Common myeloid progenitor, CD34-positive (primary cell): ENCODE results near the gene BTC.
"Not testable (repeated sequence)": the region's sequence is repeated elsewhere in the genome, so short reads cannot be mapped to it uniquely, and the experiment has no call there.

Experiments
- CTCF ChIA-PET: fragments of 350-600 bp; sonication (Branson Sonifier 250); formaldehyde crosslinking; loops from one replicate; lab custom pipeline; 2021; ENCODE audit warnings: antibody characterized with exemption; lab: Charles Lee
- POLR2A ChIA-PET: fragments of 350-600 bp; sonication (Branson Sonifier 250); formaldehyde crosslinking; loops from one replicate; lab custom pipeline; 2021; ENCODE audit warnings: antibody characterized with exemption; lab: Charles Lee
- DNase-seq, 3 donors: peaks; one replicate each; pipeline versions ENCODE4 v3.0.0 to v3.0.0-alpha.2; 2013
- H3K27ac ChIP-seq, 2 experiments: 1 replicate in 1 of 2; 2 replicates in 1 of 2; pipeline ENCODE4 v1.7.0; 2013; ENCODE audit warnings: inconsistent platforms in 2 of 2, low read length in 2 of 2, mild to moderate bottlenecking in 2 of 2, low read depth in 1 of 2, moderate library complexity in 1 of 2; ENCODE audit not compliant: severe bottlenecking in 2 of 2, insufficient read depth in 1 of 2, poor library complexity in 1 of 2
- H3K27me3 ChIP-seq, 5 experiments: replicated peaks in 2 of 5; 1 replicate in 3 of 5; 2 replicates in 2 of 5; pipeline versions ENCODE4 v1.6.1 to v1.7.0; 2013; ENCODE audit warnings: low read length in 4 of 5, mild to moderate bottlenecking in 2 of 5, moderate library complexity in 2 of 5, inconsistent platforms in 1 of 5; ENCODE audit not compliant: insufficient read depth in 5 of 5, control insufficient read depth in 4 of 5
- H3K36me3 ChIP-seq, 4 experiments: 1 replicate in 2 of 4; 2 replicates in 2 of 4; pipeline versions ENCODE4 v1.6.1 to v1.7.0; 2013; ENCODE audit warnings: low read length in 3 of 4, control low read depth in 1 of 4, mild to moderate bottlenecking in 1 of 4; ENCODE audit not compliant: control insufficient read depth in 4 of 4, insufficient read depth in 4 of 4
- H3K4me1 ChIP-seq, 4 experiments: 1 replicate in 3 of 4; 2 replicates in 1 of 4; pipeline versions ENCODE4 v1.6.1 to v1.7.1; 2013; ENCODE audit warnings: low read length in 3 of 4, mild to moderate bottlenecking in 3 of 4, control low read depth in 1 of 4, inconsistent platforms in 1 of 4, moderate library complexity in 1 of 4; ENCODE audit not compliant: control insufficient read depth in 4 of 4, insufficient read depth in 4 of 4; ENCODE audit errors: control extremely low read depth in 1 of 4
- H3K4me3 ChIP-seq, 7 experiments: 1 replicate in 4 of 7; 2 replicates in 3 of 7; pipeline versions ENCODE4 v1.5.1 to v1.7.0; 2013; ENCODE audit warnings: mild to moderate bottlenecking in 7 of 7, low read length in 6 of 7, moderate library complexity in 6 of 7, inconsistent platforms in 2 of 7, low read depth in 2 of 7, control low read depth in 1 of 7; ENCODE audit not compliant: insufficient read depth in 4 of 7, control insufficient read depth in 1 of 7; ENCODE audit errors: extremely low read depth in 1 of 7
- H3K9me3 ChIP-seq, 5 experiments: 1 replicate in 4 of 5; 2 replicates in 1 of 5; pipeline versions ENCODE4 v1.6.1 to v1.7.1; 2013; ENCODE audit warnings: low read length in 4 of 5, mild to moderate bottlenecking in 2 of 5, inconsistent platforms in 1 of 5, low read depth in 1 of 5, moderate library complexity in 1 of 5; ENCODE audit not compliant: control insufficient read depth in 4 of 5, insufficient read depth in 2 of 5; ENCODE audit errors: control extremely low read depth in 1 of 5
- WGBS: methylation state at CpG from one replicate; pipeline ENCODE4 v1.1.5; 2013; ENCODE audit not compliant: insufficient coverage; 5-methylcytosine and 5-hydroxymethylcytosine counted together

BTC gene

GRCh38 chr4:74714611-74715130 is 79.7 kb downstream of the BTC start:
- ChIA-PET POLR2A (no interaction called here), CTCF (no interaction called here)
- H3K36me3 ChIP-seq: no peaks in the 10 kb centered on the region
- DNase-seq: no peak
- WGBS: no CpG with 5 or more reads among the region's 1 CpG
- H3K9me3 ChIP-seq: peaks cover 0 to 8% (median 0%) of the 10 kb centered on the region in 5 experiments
- H3K27ac ChIP-seq: no peak overlapping the region
- H3K27me3 ChIP-seq: no peaks in the 10 kb centered on the region
- no peaks in the 10 kb centered on the region for H3K4me1 ChIP-seq
- no peak overlapping the region for H3K4me3 ChIP-seq

GRCh38 chr4:74708135-74708534 is 86.2 kb downstream of the BTC start:
- no CpG with 5 or more reads among the region's 3 CpGs for WGBS
- H3K36me3 ChIP-seq, CTCF ChIA-PET, POLR2A ChIA-PET, H3K27ac ChIP-seq, H3K27me3 ChIP-seq, DNase-seq, H3K9me3 ChIP-seq, H3K4me1 ChIP-seq, H3K4me3 ChIP-seq: not testable (repeated sequence)
